Epithelial cell of proximal tubule (primary cell): ENCODE results near the gene OR2L8. TPM values are rescaled to one million over a fixed set of nuclear protein-coding genes. Genes with fewer than 3 reads are reported as not detected.

Source experiments
- DNase-seq: peaks from one replicate; pipeline ENCODE4 v3.0.0-alpha.2; 2011; ENCODE audit warnings: low read depth
- H3K4me3 ChIP-seq: 2 replicates; pipeline ENCODE4 v1.5.1; 2011; ENCODE audit warnings: low read depth, mild to moderate bottlenecking, low read length
- total RNA-seq: library from RNA; depleted of rRNA; stranded (reverse); fragments of >200 nt; gene quantifications from 2 replicates; pipeline ENCODE4 v1.2.3, GENCODE V29; 2015
- TF ChIP-seq, protein P1 (sequence below): conservative IDR thresholded peaks from 2 replicates; pipeline ENCODE4 v1.5.1; 2012; ENCODE audit warnings: low read depth, mild to moderate bottlenecking, low read length

OR2L8 gene, protein sequence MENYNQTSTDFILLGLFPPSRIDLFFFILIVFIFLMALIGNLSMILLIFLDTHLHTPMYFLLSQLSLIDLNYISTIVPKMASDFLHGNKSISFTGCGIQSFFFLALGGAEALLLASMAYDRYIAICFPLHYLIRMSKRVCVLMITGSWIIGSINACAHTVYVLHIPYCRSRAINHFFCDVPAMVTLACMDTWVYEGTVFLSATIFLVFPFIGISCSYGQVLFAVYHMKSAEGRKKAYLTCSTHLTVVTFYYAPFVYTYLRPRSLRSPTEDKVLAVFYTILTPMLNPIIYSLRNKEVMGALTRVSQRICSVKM
- not detected in 2 replicates for total RNA-seq

DNA sequence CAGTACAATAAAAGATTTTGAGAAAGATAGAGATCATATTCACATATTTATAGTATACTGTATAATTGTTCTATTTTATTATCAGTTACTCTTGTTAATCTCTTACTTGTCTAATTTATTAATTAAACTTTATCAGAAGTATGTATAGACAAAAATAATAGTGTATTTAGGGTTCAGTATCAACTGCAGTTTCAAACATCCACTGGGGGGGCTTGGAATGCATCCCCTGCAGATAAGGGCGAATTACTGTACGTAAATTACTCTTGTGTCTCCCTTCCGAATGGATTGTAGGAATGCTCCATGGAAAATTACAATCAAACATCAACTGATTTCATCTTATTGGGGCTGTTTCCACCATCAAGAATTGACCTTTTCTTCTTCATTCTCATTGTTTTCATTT is at the start of gene OR2L8:
OR2L8 (plus strand) TSS at position 301 of the 400 bp plus-strand sequence; CDS start at position 301, 0 bp downstream.
- TF ChIP-seq, protein P1, sequence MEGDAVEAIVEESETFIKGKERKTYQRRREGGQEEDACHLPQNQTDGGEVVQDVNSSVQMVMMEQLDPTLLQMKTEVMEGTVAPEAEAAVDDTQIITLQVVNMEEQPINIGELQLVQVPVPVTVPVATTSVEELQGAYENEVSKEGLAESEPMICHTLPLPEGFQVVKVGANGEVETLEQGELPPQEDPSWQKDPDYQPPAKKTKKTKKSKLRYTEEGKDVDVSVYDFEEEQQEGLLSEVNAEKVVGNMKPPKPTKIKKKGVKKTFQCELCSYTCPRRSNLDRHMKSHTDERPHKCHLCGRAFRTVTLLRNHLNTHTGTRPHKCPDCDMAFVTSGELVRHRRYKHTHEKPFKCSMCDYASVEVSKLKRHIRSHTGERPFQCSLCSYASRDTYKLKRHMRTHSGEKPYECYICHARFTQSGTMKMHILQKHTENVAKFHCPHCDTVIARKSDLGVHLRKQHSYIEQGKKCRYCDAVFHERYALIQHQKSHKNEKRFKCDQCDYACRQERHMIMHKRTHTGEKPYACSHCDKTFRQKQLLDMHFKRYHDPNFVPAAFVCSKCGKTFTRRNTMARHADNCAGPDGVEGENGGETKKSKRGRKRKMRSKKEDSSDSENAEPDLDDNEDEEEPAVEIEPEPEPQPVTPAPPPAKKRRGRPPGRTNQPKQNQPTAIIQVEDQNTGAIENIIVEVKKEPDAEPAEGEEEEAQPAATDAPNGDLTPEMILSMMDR: no peak
- DNase-seq: no peak
- no peak within 1 kb of the TSS for H3K4me3 ChIP-seq

DNA sequence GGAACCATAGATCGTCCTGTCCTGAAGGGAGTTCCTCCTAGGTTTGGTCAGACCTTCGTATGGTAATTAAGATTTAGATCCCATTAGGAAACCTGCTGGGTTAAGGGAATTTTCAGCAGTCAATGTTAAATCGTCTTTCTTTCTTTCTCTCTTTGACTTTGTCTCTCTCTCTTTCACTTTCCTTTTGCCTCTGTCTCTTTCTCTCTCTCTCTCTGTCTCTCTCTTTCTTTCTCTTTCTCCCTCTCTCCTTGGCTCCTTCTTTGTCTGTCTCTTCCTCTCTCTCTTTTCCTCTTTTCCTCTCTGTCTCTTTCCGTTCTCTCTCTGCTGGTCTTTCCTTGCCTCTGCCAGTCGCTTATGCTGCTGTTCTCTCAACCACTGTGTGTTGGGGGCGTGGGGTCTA is 44.5 kb upstream of the OR2L8 start:
- H3K4me3 ChIP-seq: no peak overlapping the region
- TF ChIP-seq, protein P1: no peak
- no peak for DNase-seq

DNA sequence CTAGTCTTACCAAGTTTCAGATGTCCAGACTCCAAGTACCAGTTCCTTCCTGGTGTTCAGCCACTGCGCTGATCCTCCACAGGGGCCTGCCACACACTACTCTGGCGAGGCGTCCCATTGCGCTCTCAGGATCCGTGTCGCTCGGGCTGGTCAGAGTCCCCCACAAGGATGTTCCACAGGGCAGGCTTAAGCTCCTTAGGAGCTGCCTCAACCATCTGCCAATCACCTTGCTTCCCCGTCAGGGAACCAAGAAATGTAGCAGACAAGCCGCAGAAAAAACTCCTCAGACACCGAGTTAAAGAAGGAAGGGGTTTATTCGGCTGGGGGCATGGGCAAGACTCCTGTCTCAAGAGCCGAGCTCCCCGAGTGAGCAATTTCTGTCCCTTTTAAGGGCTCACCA is 43.5 kb upstream of the OR2L8 start:
- no peak overlapping the region for H3K4me3 ChIP-seq
- DNase-seq: no peak
- TF ChIP-seq, protein P1: no peak

DNA sequence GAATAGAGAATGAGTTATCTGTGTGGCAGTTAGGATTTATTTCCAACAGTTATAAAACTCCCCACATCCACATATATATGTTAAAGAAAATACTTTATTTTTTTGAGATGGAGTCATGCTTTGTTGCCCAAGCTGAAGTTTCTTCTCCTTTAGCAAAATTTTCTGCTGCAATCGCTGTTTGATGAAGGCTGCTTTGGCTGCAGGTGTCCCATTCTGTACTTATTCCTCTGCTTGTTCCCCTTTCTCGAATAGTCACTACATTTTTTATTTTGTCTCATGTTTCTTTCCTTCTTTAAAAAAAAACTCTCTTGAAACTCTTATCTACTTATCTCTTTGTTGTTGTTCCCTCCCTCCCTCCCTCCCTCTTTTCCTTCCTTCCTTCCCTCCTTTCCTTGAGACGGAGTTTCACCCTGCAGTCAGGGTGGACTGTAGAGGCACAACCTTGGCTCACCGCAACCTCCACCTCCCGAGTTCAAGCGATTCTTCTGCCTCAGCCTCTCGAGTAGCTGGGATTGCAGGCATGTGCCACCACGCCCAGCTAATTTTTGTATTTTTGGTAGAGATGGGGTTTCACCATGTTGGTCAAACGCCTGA is 42.7 kb upstream of the OR2L8 start:
- DNase-seq: no peak
- H3K4me3 ChIP-seq: no peak overlapping the region
- TF ChIP-seq, protein P1: no peak

DNA sequence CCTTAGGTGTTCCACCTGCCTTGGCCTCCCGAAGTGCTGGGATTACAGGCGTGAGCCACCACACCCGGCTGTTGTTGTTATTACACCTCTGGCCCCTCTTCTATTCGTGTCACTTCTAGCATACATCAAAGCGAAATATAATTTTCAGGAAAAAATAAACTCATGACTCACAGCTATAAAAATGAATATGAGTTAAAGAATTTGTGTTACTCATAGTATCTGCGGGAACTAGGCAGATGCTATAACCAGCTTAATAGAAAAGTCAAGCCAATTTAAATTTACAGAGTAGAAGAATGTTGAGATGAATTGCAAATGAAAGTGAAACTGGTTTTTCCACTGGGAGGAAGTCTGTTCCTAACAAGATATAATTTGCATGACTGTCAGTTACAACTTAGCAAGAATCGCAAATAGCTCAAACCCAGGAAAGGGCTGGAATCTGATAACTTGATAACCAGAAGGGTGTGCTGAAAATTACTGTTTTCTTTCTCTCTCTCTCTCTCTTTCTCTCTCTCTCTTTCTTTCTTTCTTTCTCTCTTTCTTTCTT is 42.1 kb upstream of the OR2L8 start:
- TF ChIP-seq, protein P1: no peak
- no peak for DNase-seq
- H3K4me3 ChIP-seq: no peak overlapping the region

DNA sequence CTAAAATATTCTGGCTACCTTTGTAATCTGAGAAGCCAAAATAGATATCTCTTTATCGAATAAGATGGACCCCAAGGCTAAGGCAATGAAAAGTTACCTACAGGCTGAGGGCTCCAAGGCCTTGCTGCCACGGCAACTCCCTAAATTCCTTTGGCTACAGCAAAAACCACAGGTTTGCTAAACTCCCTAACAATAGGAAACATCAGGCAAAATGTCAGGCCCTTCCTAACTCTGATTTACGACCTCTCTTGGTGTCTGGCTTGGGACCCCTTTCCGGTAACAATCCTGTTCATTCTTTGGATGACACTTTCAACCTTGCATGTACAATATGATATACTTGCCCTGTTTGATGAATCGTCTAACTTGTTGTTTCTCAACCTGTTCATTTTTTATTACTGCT is 39.9 kb upstream of the OR2L8 start:
- no peak for DNase-seq
- TF ChIP-seq, protein P1: no peak
- no peak overlapping the region for H3K4me3 ChIP-seq
